IMR-90 (cell line): Measurements from ENCODE around the gene U2SURP. TPM values are rescaled to one million over a fixed set of nuclear protein-coding genes. Genes with fewer than 3 reads are reported as not detected.

Source experiments
- ATAC-seq: fragments of 200-7000 bp; cut with Tn5 transposase; 2 replicates; pipeline ENCODE4 v1.9.1; 2020; ENCODE audit warnings: low read depth, mild to moderate bottlenecking, moderate library complexity
- BruUV-seq: library from RNA; stranded (reverse); fragments of 400-500 nt; replicated peaks from 2 replicates; lab custom pipeline; 2021; lab: Mats Ljungman, UMichigan
- CTCF ChIA-PET: fragments of 300-600 bp; formaldehyde crosslinking; extraction: SDS; loops from one replicate; lab custom pipeline; 2021; ENCODE audit warnings: antibody characterized with exemption; lab: Yijun Ruan, JAX
- POLR2A ChIA-PET: fragments of 300-600 bp; sonication (Branson Sonifier 250); formaldehyde crosslinking; loops from one replicate; lab custom pipeline; 2022; ENCODE audit warnings: antibody characterized with exemption; ENCODE audit not compliant: unreplicated experiment; lab: Charles Lee
- DNase-seq: peaks from one replicate; pipeline ENCODE4 v3.0.0; 2013
- H2AFZ ChIP-seq: replicated peaks from 2 replicates; pipeline ENCODE3; 2013; ENCODE audit warnings: low read length, mild to moderate bottlenecking; ENCODE audit not compliant: poor library complexity
- H2AK5ac ChIP-seq: 2 replicates; pipeline ENCODE4 v1.6.1; 2013; ENCODE audit warnings: low read depth, low read length, inconsistent platforms
- H2AK9ac ChIP-seq: replicated peaks from 2 replicates; pipeline ENCODE3; 2013; ENCODE audit warnings: mild to moderate bottlenecking, low read depth, low read length, moderate library complexity; ENCODE audit not compliant: poor library complexity
- H2BK120ac ChIP-seq: 2 replicates; pipeline ENCODE4 v1.6.1; 2013; ENCODE audit warnings: low read depth, low read length, inconsistent platforms
- H2BK15ac ChIP-seq: 3 replicates; pipeline ENCODE4 v1.6.1; 2013; ENCODE audit warnings: low read depth, low read length, inconsistent platforms
- H2BK20ac ChIP-seq: 2 replicates; pipeline ENCODE4 v1.6.1; 2013; ENCODE audit warnings: low read depth, mild to moderate bottlenecking, inconsistent platforms, low read length, moderate library complexity
- H2BK5ac ChIP-seq: 2 replicates; pipeline ENCODE4 v1.6.1; 2013; ENCODE audit warnings: mild to moderate bottlenecking, low read depth, low read length, inconsistent platforms; ENCODE audit not compliant: poor library complexity, severe bottlenecking
- H3K14ac ChIP-seq: replicated peaks from 2 replicates; pipeline ENCODE4 v1.6.1; 2013; ENCODE audit warnings: low read depth, low read length, inconsistent platforms
- H3K18ac ChIP-seq: 2 replicates; pipeline ENCODE4 v1.6.1; 2013; ENCODE audit warnings: low read depth, low read length, control low read depth
- H3K23ac ChIP-seq: 2 replicates; pipeline ENCODE4 v1.6.1; 2013; ENCODE audit warnings: low read depth, low read length, inconsistent platforms
- H3K27ac ChIP-seq: 2 replicates; pipeline ENCODE4 v1.5.1; 2013; ENCODE audit warnings: mild to moderate bottlenecking, control low read depth, low read length; ENCODE audit not compliant: insufficient read depth
- H3K27me3 ChIP-seq: 2 replicates; pipeline ENCODE4 v1.6.1; 2013; ENCODE audit warnings: low read length; ENCODE audit not compliant: control insufficient read depth, insufficient read depth
- H3K36me3 ChIP-seq: 2 replicates; pipeline ENCODE4 v1.6.1; 2013; ENCODE audit warnings: low read length, mixed read lengths; ENCODE audit not compliant: control insufficient read depth, insufficient read depth
- H3K4ac ChIP-seq: 2 replicates; pipeline ENCODE4 v1.6.1; 2013; ENCODE audit warnings: low read depth, low read length, inconsistent platforms
- H3K4me1 ChIP-seq: 2 replicates; pipeline ENCODE4 v1.6.1; 2013; ENCODE audit warnings: low read length, mixed read lengths; ENCODE audit not compliant: control insufficient read depth, insufficient read depth
- H3K4me2 ChIP-seq: 2 replicates; pipeline ENCODE4 v1.6.1; 2013; ENCODE audit warnings: low read depth, mild to moderate bottlenecking, control low read depth, low read length, moderate library complexity
- H3K4me3 ChIP-seq: 2 replicates; pipeline ENCODE4 v1.5.1; 2013; ENCODE audit warnings: low read depth, mild to moderate bottlenecking, control low read depth, low read length, moderate library complexity; ENCODE audit not compliant: insufficient read depth
- H3K56ac ChIP-seq: 2 replicates; pipeline ENCODE4 v1.6.1; 2013; ENCODE audit warnings: low read length, inconsistent platforms; ENCODE audit not compliant: insufficient read depth; ENCODE audit errors: extremely low read depth
- H3K79me1 ChIP-seq, 2 experiments: 2 replicates each; pipeline ENCODE4 v1.6.1; 2013; ENCODE audit warnings: low read length in 2 of 2, inconsistent platforms in 1 of 2, low read depth in 1 of 2
- H3K9ac ChIP-seq: 2 replicates; pipeline ENCODE4 v1.6.1; 2013; ENCODE audit warnings: low read depth, low read length, control low read depth
- H3K9me1 ChIP-seq: 2 replicates; pipeline ENCODE4 v1.6.1; 2013; ENCODE audit warnings: low read length, inconsistent platforms; ENCODE audit not compliant: insufficient read depth
- H3K9me3 ChIP-seq: 2 replicates; pipeline ENCODE4 v1.6.1; 2013; ENCODE audit warnings: low read length; ENCODE audit not compliant: control insufficient read depth, insufficient read depth
- H4K20me1 ChIP-seq: 2 replicates; pipeline ENCODE4 v1.6.1; 2013; ENCODE audit warnings: low read length, inconsistent platforms; ENCODE audit not compliant: insufficient read depth
- H4K5ac ChIP-seq: 2 replicates; pipeline ENCODE4 v1.6.1; 2013; ENCODE audit warnings: mild to moderate bottlenecking, low read depth, low read length, control low read depth
- H4K8ac ChIP-seq, 2 experiments: 2 replicates each; pipeline ENCODE4 v1.6.1; 2013; ENCODE audit warnings: low read depth in 2 of 2, low read length in 2 of 2, control low read depth in 1 of 2, inconsistent platforms in 1 of 2
- H4K91ac ChIP-seq: 2 replicates; pipeline ENCODE4 v1.6.1; 2013; ENCODE audit warnings: low read depth, low read length, inconsistent platforms; ENCODE audit not compliant: insufficient read depth
- BHLHE40 ChIP-seq: fragments of 150-350 bp; IDR thresholded peaks from 2 replicates; pipeline ENCODE4 v1.6.1; 2016; ENCODE audit warnings: mild to moderate bottlenecking, low read depth, low read length
- CEBPB ChIP-seq: IDR thresholded peaks from 2 replicates; pipeline ENCODE4 v1.6.1; 2012; ENCODE audit warnings: low read depth, low read length, improper control_type of control experiment
- MAZ ChIP-seq: IDR thresholded peaks from 2 replicates; pipeline ENCODE4 v1.6.1; 2012; ENCODE audit warnings: low read depth, mild to moderate bottlenecking, low read length, improper control_type of control experiment, moderate library complexity, borderline replicate concordance
- MXI1 ChIP-seq: IDR thresholded peaks from 2 replicates; pipeline ENCODE4 v1.6.1; 2012; ENCODE audit warnings: low read depth, mild to moderate bottlenecking, low read length, moderate library complexity, borderline replicate concordance
- POLR2A ChIP-seq: IDR thresholded peaks from 2 replicates; pipeline ENCODE4 v1.6.1; 2012; ENCODE audit warnings: mild to moderate bottlenecking, low read depth, low read length
- RCOR1 ChIP-seq: IDR thresholded peaks from 2 replicates; pipeline ENCODE4 v1.6.1; 2012; ENCODE audit warnings: mild to moderate bottlenecking, low read length, improper control_type of control experiment; ENCODE audit not compliant: insufficient replicate concordance
- RFX5 ChIP-seq: IDR thresholded peaks from 2 replicates; pipeline ENCODE4 v1.8.0; 2012; ENCODE audit warnings: low read depth, mild to moderate bottlenecking, low read length, moderate library complexity
- WGBS, 2 experiments: methylation state at CpG; one replicate each; pipeline versions ENCODE4 v1.1.5 to v1.1.7; 2013; ENCODE audit warnings: missing lambda C conversion rate in 2 of 2; ENCODE audit not compliant: insufficient read length in 1 of 2; ENCODE audit errors: extremely low coverage in 2 of 2; 5-methylcytosine and 5-hydroxymethylcytosine counted together
- dilution Hi-C: fragments of 300-500 bp; cut with HindIII; formaldehyde crosslinking; loops from one replicate; pipeline ENCODE4 v1.14.3; 2018; ENCODE audit warnings: low sequenced_read_pairs; ENCODE audit not compliant: unreplicated experiment
- in situ Hi-C: fragments of 300-500 bp; cut with MboI; formaldehyde crosslinking; loops from 3 replicates; pipeline ENCODE4 v1.14.3; 2019; ENCODE audit warnings: low sequenced_read_pairs, inconsistent platforms, mixed read lengths
- intact Hi-C: fragments of 100-400 bp; cut with micrococcal nuclease; formaldehyde crosslinking; loops from 2 replicates; pipeline ENCODE4 v1.10.0; 2022
- polyA plus RNA-seq, 3 experiments: library from polyadenylated mRNA; depleted of rRNA; stranded (reverse); fragments of >200 nt; gene quantifications; 2 replicates each; pipeline ENCODE4 v1.2.3, GENCODE V29; 2012; ENCODE audit warnings: low replicate concordance in 1 of 3
- total RNA-seq: library from RNA; depleted of rRNA; stranded (reverse); fragments of >200 nt; gene quantifications from 2 replicates; pipeline ENCODE4 v1.2.3, GENCODE V29; 2012

The U2SURP gene
- total and polyA plus RNA-seq, 2 of the 4 experiments (the other 2 are of a cell fraction), result 24.8 to 29.4 TPM

GRCh38 chr3:142998439-142998838 lies 2.9 kb upstream of the U2SURP start:
- no CpG with 5 or more reads among the region's 3 CpGs for WGBS, 2 experiments

More at GRCh38 chr3:142998439-142998838, 2.9 kb upstream of the U2SURP start:
- ChIA-PET POLR2A (no interaction called here), CTCF (no interaction called here)
- H2AK5ac ChIP-seq, result no peak overlapping the region
- H2AK9ac ChIP-seq, result no peak overlapping the region
- H2BK5ac ChIP-seq, result no peak overlapping the region
- H3K27me3 ChIP-seq, result no peaks in the 10 kb centered on the region
- H3K23ac ChIP-seq, result no peak overlapping the region
- H3K79me1 ChIP-seq, result peaks cover 7 to 16% of the 10 kb centered on the region in 2 experiments; a peak in 2 of 4 replicates
- no peak overlapping the region for H3K4me3 ChIP-seq
- peaks cover 3% of the 10 kb centered on the region; the same call in 1 of the 2 replicates for H3K4me1 ChIP-seq
- H3K9me3 ChIP-seq, result no peaks in the 10 kb centered on the region
- no peak overlapping the region for H3K14ac ChIP-seq
- H3K56ac ChIP-seq, result no peak overlapping the region
- H3K4me2 ChIP-seq, result no peak overlapping the region
- H4K8ac ChIP-seq, result peak overlapping the region in 1 of 2 experiments; percentile 12; a peak in 1 of 4 replicates
- H3K4ac ChIP-seq, result no peak overlapping the region
- H2BK20ac ChIP-seq, result no peak overlapping the region
- in situ Hi-C loops, result no loop called here
- no peak for ATAC-seq
- DNase-seq, result peak; percentile 84
- dilution Hi-C loops, result no loop called here
- H4K20me1 ChIP-seq, result 0 out of 2 replicates have a peak, but pooled peaks cover 3% of the 10 kb centered on the region
- no peak overlapping the region for H2BK15ac ChIP-seq
- no TSS peak for BruUV-seq
- no peak overlapping the region for H3K27ac ChIP-seq
- no peaks in the 10 kb centered on the region for H3K36me3 ChIP-seq
- no peak overlapping the region for H3K9ac ChIP-seq
- intact Hi-C loops, result no loop called here
- TF ChIP-seq MXI1 (no peak), RFX5 (no peak), CEBPB (peak; percentile 59), MAZ (no peak), POLR2A (no peak), RCOR1 (no peak), BHLHE40 (no peak)
- no peak overlapping the region for H4K91ac ChIP-seq
- no peak overlapping the region for H2AFZ ChIP-seq
- no peaks in the 10 kb centered on the region; the same call in 1 of the 2 replicates for H3K9me1 ChIP-seq
- no peak overlapping the region for H3K18ac ChIP-seq
- no peak overlapping the region for H4K5ac ChIP-seq
- no peak overlapping the region for H2BK120ac ChIP-seq
